Measurements from ENCODE around the gene PLA2G2F.

GRCh38 chr1:20107351-20107750 lies 31.8 kb upstream of the PLA2G2F start:
- TF ChIP-seq RBAK (tag by site-specific recombination; IDR thresholded peaks at IDR 0.05) (no peak), CTCF (tag by site-specific recombination; IDR thresholded peaks at IDR 0.05) (no peak), PBX3 (CRISPR knock-in tag; IDR thresholded peaks at IDR 0.05) (no peak), ATF2 (tag by site-specific recombination; IDR thresholded peaks at IDR 0.05; ENCODE audit: low read depth) (no peak), ZNF548 (tag by site-specific recombination; IDR thresholded peaks at IDR 0.05) (no peak)

All from HEK293 (cell line).